HCT116 (cell line): ENCODE measurements around the gene DUSP28. TPM values are rescaled to one million over a fixed set of nuclear protein-coding genes. Genes with fewer than 3 reads are reported as not detected.

Experiments
- ATAC-seq: fragments of 200-7000 bp; cut with Tn5 transposase; 2 replicates; pipeline ENCODE4 v1.9.1; 2020; ENCODE audit warnings: mild to moderate bottlenecking, moderate library complexity
- BruUV-seq: library from RNA; stranded (reverse); fragments of 400-500 nt; replicated peaks from 2 replicates; lab custom pipeline; 2021; lab: Mats Ljungman, UMichigan
- CTCF ChIA-PET: fragments of 300-600 bp; sonication (Branson Sonifier 250); formaldehyde crosslinking; loops from one replicate; lab custom pipeline; 2021; ENCODE audit warnings: antibody characterized with exemption; lab: Charles Lee
- POLR2A ChIA-PET: fragments of 300-600, 350-600 bp; sonication (Branson Sonifier 250); formaldehyde crosslinking; loops from one replicate; lab custom pipeline; 2021; ENCODE audit warnings: antibody characterized with exemption; lab: Charles Lee
- RAD21 ChIA-PET, 2 experiments: fragments of 300-600 bp; sonication (Branson Sonifier 250); formaldehyde crosslinking; loops; one replicate each; lab custom pipeline; 2023; ENCODE audit warnings: low total read pairs in 2 of 2; ENCODE audit not compliant: uncharacterized antibody in 2 of 2, unreplicated experiment in 2 of 2, low non-redundant PET in 1 of 2; lab: Charles Lee
- DNase-seq: peaks from one replicate; pipeline ENCODE4 v3.0.0-alpha.2; 2010; ENCODE audit warnings: low read depth, low spot score
- H2AFZ ChIP-seq: fragments of 200-600 bp; shearing (Covaris generic), sonication (generic); 2 replicates; pipeline ENCODE4 v1.6.1; 2017; ENCODE audit warnings: low read depth, mixed run types, mixed read lengths, antibody characterized with exemption, low read length; ENCODE audit not compliant: poor library complexity, severe bottlenecking
- H3K27ac ChIP-seq: 2 replicates; pipeline ENCODE4 v1.5.1; 2012; ENCODE audit warnings: low read depth, low read length
- H3K27me3 ChIP-seq: fragments of 200-600 bp; sonication (generic); 2 replicates; pipeline ENCODE4 v1.6.1; 2016; ENCODE audit warnings: mixed run types, low read length, mixed read lengths; ENCODE audit not compliant: insufficient read depth
- H3K36me3 ChIP-seq, 2 experiments: fragments of 200-500 bp in 1 of 2; fragments of 200-600 bp in 1 of 2; sonication (Bioruptor generic) in 1 of 2; sonication (generic) in 1 of 2; 2 replicates each; pipeline versions ENCODE4 v1.5.1 to v1.6.1; 2014 to 2016; ENCODE audit warnings: low read length in 2 of 2, inconsistent platforms in 1 of 2, mixed read lengths in 1 of 2, mixed run types in 1 of 2; ENCODE audit not compliant: insufficient read depth in 2 of 2, control insufficient read depth in 1 of 2
- H3K4me1 ChIP-seq, 2 experiments: fragments of 200-600 bp in 1 of 2; sonication (generic) in 1 of 2; 2 replicates each; pipeline versions ENCODE4 v1.5.1 to v1.6.1; 2012 to 2017; ENCODE audit warnings: low read length in 2 of 2, inconsistent platforms in 1 of 2, mild to moderate bottlenecking in 1 of 2, mixed read lengths in 1 of 2, mixed run types in 1 of 2, moderate library complexity in 1 of 2; ENCODE audit not compliant: insufficient read depth in 2 of 2, control insufficient read depth in 1 of 2
- H3K4me2 ChIP-seq: fragments of 200-600 bp; sonication (generic); 2 replicates; pipeline ENCODE4 v1.6.1; 2017; ENCODE audit warnings: mixed run types, low read length, mixed read lengths
- H3K4me3 ChIP-seq, 2 experiments: fragments of 200-600 bp in 1 of 2; sonication (generic) in 1 of 2; replicated peaks in 1 of 2; 2 replicates each; pipeline ENCODE4 v1.5.1; 2011 to 2016; ENCODE audit warnings: low read length in 2 of 2, control low read depth in 1 of 2, low read depth in 1 of 2, mild to moderate bottlenecking in 1 of 2, mixed read lengths in 1 of 2, mixed run types in 1 of 2
- H3K79me2 ChIP-seq: fragments of 200-600 bp; sonication (generic); 2 replicates; pipeline ENCODE4 v1.6.1; 2017; ENCODE audit warnings: mild to moderate bottlenecking, mixed run types, low read length, moderate library complexity, mixed read lengths; ENCODE audit not compliant: insufficient read depth
- H3K9ac ChIP-seq: fragments of 200-600 bp; sonication (generic); 2 replicates; pipeline ENCODE4 v1.6.1; 2016; ENCODE audit warnings: low read length, mixed read lengths
- H3K9me2 ChIP-seq: fragments of 200-600 bp; sonication (generic), shearing (Covaris generic); 2 replicates; pipeline ENCODE4 v1.6.1; 2017; ENCODE audit warnings: mixed run types, mild to moderate bottlenecking, moderate library complexity; ENCODE audit not compliant: insufficient read depth
- H3K9me3 ChIP-seq, 2 experiments: fragments of 200-500 bp in 1 of 2; fragments of 200-600 bp in 1 of 2; sonication (Bioruptor generic) in 1 of 2; sonication (generic) in 1 of 2; 2 replicates each; pipeline ENCODE4 v1.6.1; 2014 to 2017; ENCODE audit warnings: low read length in 2 of 2, mixed read lengths in 2 of 2, inconsistent platforms in 1 of 2, low read depth in 1 of 2, mild to moderate bottlenecking in 1 of 2, mixed run types in 1 of 2, moderate library complexity in 1 of 2; ENCODE audit not compliant: control insufficient read depth in 1 of 2, insufficient read depth in 1 of 2
- H4K20me1 ChIP-seq: fragments of 200-600 bp; sonication (generic), shearing (Covaris generic); 2 replicates; pipeline ENCODE4 v1.6.1; 2017; ENCODE audit warnings: mixed run types, mild to moderate bottlenecking, moderate library complexity; ENCODE audit not compliant: insufficient read depth
- EGR1 ChIP-seq: IDR thresholded peaks from 2 replicates; pipeline ENCODE4 v1.6.1; 2012; ENCODE audit warnings: low read depth
- ELF1 ChIP-seq: IDR thresholded peaks from 2 replicates; pipeline ENCODE4 v1.6.1; 2012; ENCODE audit warnings: low read depth, borderline replicate concordance
- POLR2AphosphoS5 ChIP-seq: IDR thresholded peaks from 2 replicates; pipeline ENCODE4 v1.6.1; 2011; ENCODE audit warnings: mild to moderate bottlenecking, low read depth, low read length, moderate library complexity
- REST ChIP-seq: IDR thresholded peaks from 2 replicates; pipeline ENCODE4 v1.6.1; 2012; ENCODE audit warnings: low read depth
- TCF7L2 ChIP-seq: IDR thresholded peaks from 2 replicates; pipeline ENCODE4 v1.7.0; 2011; ENCODE audit warnings: borderline replicate concordance, inconsistent platforms; ENCODE audit not compliant: insufficient read depth, insufficient read length; ENCODE audit errors: extremely low read depth
- ZFX ChIP-seq: fragments of 450-650 bp; IDR thresholded peaks from 2 replicates; pipeline ENCODE4 v1.6.1; 2017
- intact Hi-C: fragments of 100-400 bp; cut with micrococcal nuclease; formaldehyde crosslinking; loops from 2 replicates; pipeline ENCODE4 v1.10.0; 2022
- total RNA-seq: library from RNA; stranded (reverse); gene quantifications from one replicate; pipeline ENCODE4 v1.2.1, GENCODE V29; 2021; ENCODE audit not compliant: unreplicated experiment

DUSP28 gene
- total RNA-seq, 1 experiment from 2014 or later, result 5.6 TPM

- RAD21 ChIA-PET, result interaction anchor here (1.4 to 2.1 kb wide), 2 partner anchors 20 to 25 kb away, joined by 4 to 6 read pairs; no protein-coding TSS in a partner anchor
- H3K9me3 ChIP-seq, result no peaks in the 10 kb centered on the region
- TF ChIP-seq ZFX (peak; percentile 60), TCF7L2 (no peak), POLR2AphosphoS5 (peak; percentile 76), ELF1 (no peak), REST (no peak), EGR1 (no peak)
- TF ChIP-seq, all 23 proteins: peak for 2
- H3K4me1 ChIP-seq, result peaks cover 28 to 47% of the 10 kb centered on the region in 2 experiments
- H3K4me3 ChIP-seq, result peak within 1 kb of the TSS; percentile 98 to 99
- POLR2A ChIA-PET, result interaction anchor here (1.0 to 3.5 kb wide), 6 partner anchors 15 to 54 kb away, joined by 3 to 23 read pairs (median 4); partner anchors contain the start of gene DUSP28
- intact Hi-C loops, result loop anchor here (2.0 kb wide), 1 partner anchor 26 kb away; the partner anchor contains the start of gene DUSP28
- no peaks in the 10 kb centered on the region for H4K20me1 ChIP-seq
- no TSS peak for BruUV-seq
- H3K27me3 ChIP-seq, result no peaks in the 10 kb centered on the region
- DNase-seq (peak; percentile 86), ATAC-seq (peak; percentile 88)
- peak within 1 kb of the TSS; percentile 96 for H3K4me2 ChIP-seq
- H3K79me2 ChIP-seq, result peaks cover 80% of the 10 kb centered on the region
- H3K27ac ChIP-seq, result peak within 1 kb of the TSS; percentile 85
- CTCF ChIA-PET, result interaction anchor here (1.0 to 2.3 kb wide), 7 partner anchors 15 to 254 kb away, joined by 3 to 38 read pairs (median 5); partner anchors contain the start of gene DUSP28
- no peak within 1 kb of the TSS for H2AFZ ChIP-seq
- peaks cover 3 to 9% of the 10 kb centered on the region in 2 experiments; a peak in 2 of 4 replicates for H3K36me3 ChIP-seq
- peak within 1 kb of the TSS; percentile 91 for H3K9ac ChIP-seq
- no peaks in the 10 kb centered on the region for H3K9me2 ChIP-seq
These were observed 26.2 kb downstream of the DUSP28 start, which contains the start of gene CAPN10 for GRCh38 chr2:240586198-240586918. Gene CAPN10, plus strand, starts transcription at chr2:240586734. Its CDS starts 178 bp downstream, at chr2:240586912.
